Upper lobe of right lung (tissue), 1 donor: ENCODE results near the gene CDK14. TPM values are rescaled to one million over a fixed set of nuclear protein-coding genes. Genes with fewer than 3 reads are reported as not detected.

ENCODE experiments used
- ATAC-seq: fragments of 200-7000 bp; cut with Tn5 transposase; one replicate; pipeline ENCODE4 v1.9.1; 2020; ENCODE audit warnings: mild to moderate bottlenecking, moderate library complexity
- DNase-seq: peaks from one replicate; pipeline ENCODE4 v3.0.0-alpha.2; 2020
- H3K27ac ChIP-seq: fragments of 200-600 bp; one replicate; pipeline ENCODE4 v1.8.0; 2022
- H3K27me3 ChIP-seq: fragments of 200-600 bp; one replicate; pipeline ENCODE4 v1.8.0; 2022; ENCODE audit warnings: mild to moderate bottlenecking
- H3K36me3 ChIP-seq: fragments of 200-600 bp; one replicate; pipeline ENCODE4 v1.8.0; 2022
- H3K4me1 ChIP-seq: fragments of 200-600 bp; one replicate; pipeline ENCODE4 v1.8.0; 2022
- H3K4me3 ChIP-seq: fragments of 200-600 bp; one replicate; pipeline ENCODE4 v1.8.0; 2022; ENCODE audit warnings: mild to moderate bottlenecking
- H3K9me3 ChIP-seq: fragments of 200-600 bp; one replicate; pipeline ENCODE4 v1.8.0; 2022
- intact Hi-C: fragments of 100-400 bp; cut with DNase I; formaldehyde crosslinking; loops from one replicate; pipeline ENCODE4 v1.11.0; 2022
- total RNA-seq: library from RNA; stranded (reverse); fragmentation: NEBNext Ultra II Directional; extraction: Animal tissue kit (Norgen Biotek cat#: 25700); gene quantifications from one replicate; pipeline ENCODE4 v1.2.1, GENCODE V29; 2021
- TF ChIP-seq, protein P1 (sequence below): fragments of 200-600 bp; IDR thresholded peaks from one replicate; pipeline ENCODE4 v1.8.0; 2022; ENCODE audit warnings: antibody characterized with exemption
- donor health status: DM: no; HTN: yes; CAD: no; lungs with severe emphysema.

CDK14 gene
- total RNA-seq, 1 donor from 2014 or later: 47.2 TPM

- H3K4me1 ChIP-seq: no peaks in the 10 kb centered on the region
- ATAC-seq: no peak
- TF ChIP-seq, protein P1, sequence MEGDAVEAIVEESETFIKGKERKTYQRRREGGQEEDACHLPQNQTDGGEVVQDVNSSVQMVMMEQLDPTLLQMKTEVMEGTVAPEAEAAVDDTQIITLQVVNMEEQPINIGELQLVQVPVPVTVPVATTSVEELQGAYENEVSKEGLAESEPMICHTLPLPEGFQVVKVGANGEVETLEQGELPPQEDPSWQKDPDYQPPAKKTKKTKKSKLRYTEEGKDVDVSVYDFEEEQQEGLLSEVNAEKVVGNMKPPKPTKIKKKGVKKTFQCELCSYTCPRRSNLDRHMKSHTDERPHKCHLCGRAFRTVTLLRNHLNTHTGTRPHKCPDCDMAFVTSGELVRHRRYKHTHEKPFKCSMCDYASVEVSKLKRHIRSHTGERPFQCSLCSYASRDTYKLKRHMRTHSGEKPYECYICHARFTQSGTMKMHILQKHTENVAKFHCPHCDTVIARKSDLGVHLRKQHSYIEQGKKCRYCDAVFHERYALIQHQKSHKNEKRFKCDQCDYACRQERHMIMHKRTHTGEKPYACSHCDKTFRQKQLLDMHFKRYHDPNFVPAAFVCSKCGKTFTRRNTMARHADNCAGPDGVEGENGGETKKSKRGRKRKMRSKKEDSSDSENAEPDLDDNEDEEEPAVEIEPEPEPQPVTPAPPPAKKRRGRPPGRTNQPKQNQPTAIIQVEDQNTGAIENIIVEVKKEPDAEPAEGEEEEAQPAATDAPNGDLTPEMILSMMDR: no peak
- no peaks in the 10 kb centered on the region for H3K36me3 ChIP-seq
- H3K4me3 ChIP-seq: no peak overlapping the region
- no peak overlapping the region for H3K27ac ChIP-seq
- DNase-seq: no peak
- no peaks in the 10 kb centered on the region for H3K9me3 ChIP-seq
- no peaks in the 10 kb centered on the region for H3K27me3 ChIP-seq
- intact Hi-C loops: no loop called here
Observed at GRCh38 chr7:91247500-91247899, 651.4 kb downstream of the CDK14 start.

- H3K27me3 ChIP-seq: no peaks in the 10 kb centered on the region
- intact Hi-C loops: no loop called here
- TF ChIP-seq, protein P1: no peak
- H3K36me3 ChIP-seq: no peaks in the 10 kb centered on the region
- H3K4me3 ChIP-seq: no peak overlapping the region
- ATAC-seq (no peak), DNase-seq (no peak)
- no peak overlapping the region for H3K27ac ChIP-seq
- no peaks in the 10 kb centered on the region for H3K4me1 ChIP-seq
- H3K9me3 ChIP-seq: no peaks in the 10 kb centered on the region
Observed at GRCh38 chr7:91248996-91249395, 652.9 kb downstream of the CDK14 start.

- intact Hi-C loops: no loop called here
- DNase-seq (no peak), ATAC-seq (peak; percentile 70)
- no peaks in the 10 kb centered on the region for H3K36me3 ChIP-seq
- no peaks in the 10 kb centered on the region for H3K27me3 ChIP-seq
- no peaks in the 10 kb centered on the region for H3K9me3 ChIP-seq
- no peak overlapping the region for H3K27ac ChIP-seq
- no peak overlapping the region for H3K4me3 ChIP-seq
- H3K4me1 ChIP-seq: no peaks in the 10 kb centered on the region
- TF ChIP-seq, protein P1: no peak
Observed at GRCh38 chr7:91249506-91250233, 653.5 kb downstream of the CDK14 start.

DNA sequence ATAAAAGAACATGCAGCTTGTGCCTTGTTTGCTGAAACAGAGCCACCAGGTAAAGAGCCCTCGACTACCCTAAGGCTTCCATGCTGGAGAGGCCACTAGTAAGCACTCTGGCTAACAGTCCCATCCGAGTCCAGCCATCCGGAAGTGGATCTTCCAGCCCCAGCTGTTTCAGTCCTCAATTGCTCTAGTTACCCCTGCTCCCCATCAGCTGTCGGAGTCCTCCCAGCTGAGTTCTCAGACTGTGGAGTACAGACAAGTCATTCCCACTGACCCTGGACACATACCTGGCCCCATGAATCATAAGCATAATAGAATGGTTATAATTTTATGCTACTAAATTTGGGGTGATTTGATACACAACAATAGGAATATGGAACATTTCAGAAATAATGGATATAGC is 654.6 kb downstream of the CDK14 start:
- ATAC-seq (no peak), DNase-seq (no peak)
- intact Hi-C loops: no loop called here
- TF ChIP-seq, protein P1: no peak
- Histone ChIP-seq H3K27me3 (no peaks in the 10 kb centered on the region), H3K36me3 (no peaks in the 10 kb centered on the region), H3K9me3 (no peaks in the 10 kb centered on the region), H3K4me3 (no peak overlapping the region), H3K27ac (no peak overlapping the region), H3K4me1 (no peaks in the 10 kb centered on the region)

- Histone ChIP-seq H3K4me3 (no peak overlapping the region), H3K9me3 (no peaks in the 10 kb centered on the region), H3K27me3 (no peaks in the 10 kb centered on the region), H3K36me3 (no peaks in the 10 kb centered on the region), H3K27ac (no peak overlapping the region), H3K4me1 (no peaks in the 10 kb centered on the region)
- TF ChIP-seq, protein P1: no peak
- no peak for DNase-seq
- intact Hi-C loops: no loop called here
- ATAC-seq: no peak
Observed at GRCh38 chr7:91251877-91252276, 655.8 kb downstream of the CDK14 start.

Other genes starting within 250 kb of the CDK14 start
- gene GTPBP10, start 249.6 kb upstream of the CDK14 start, total RNA-seq: 19.9 TPM
- gene CLDN12, start 192.9 kb upstream of the CDK14 start, total RNA-seq: 30.8 TPM
- gene PTTG1IP2, start 126.7 kb upstream of the CDK14 start, total RNA-seq: not detected